DOHH2 (cell line): ENCODE measurements around the gene NLRP4.

Experiments
- CTCF ChIP-seq: fragments of 200-600 bp; sonication (generic); IDR thresholded peaks from one replicate; pipeline ENCODE4 v1.5.1; 2014; ENCODE audit warnings: antibody characterized with exemption, mild to moderate bottlenecking, low read depth, low read length; ENCODE audit not compliant: poor library complexity, severe bottlenecking
- EZH2phosphoT487 ChIP-seq: fragments of 200-600 bp; sonication (generic); IDR thresholded peaks from 2 replicates; pipeline ENCODE4 v1.6.1; 2017; ENCODE audit warnings: borderline replicate concordance, mild to moderate bottlenecking, antibody characterized with exemption, low read length, moderate library complexity, mixed read lengths

DNA sequence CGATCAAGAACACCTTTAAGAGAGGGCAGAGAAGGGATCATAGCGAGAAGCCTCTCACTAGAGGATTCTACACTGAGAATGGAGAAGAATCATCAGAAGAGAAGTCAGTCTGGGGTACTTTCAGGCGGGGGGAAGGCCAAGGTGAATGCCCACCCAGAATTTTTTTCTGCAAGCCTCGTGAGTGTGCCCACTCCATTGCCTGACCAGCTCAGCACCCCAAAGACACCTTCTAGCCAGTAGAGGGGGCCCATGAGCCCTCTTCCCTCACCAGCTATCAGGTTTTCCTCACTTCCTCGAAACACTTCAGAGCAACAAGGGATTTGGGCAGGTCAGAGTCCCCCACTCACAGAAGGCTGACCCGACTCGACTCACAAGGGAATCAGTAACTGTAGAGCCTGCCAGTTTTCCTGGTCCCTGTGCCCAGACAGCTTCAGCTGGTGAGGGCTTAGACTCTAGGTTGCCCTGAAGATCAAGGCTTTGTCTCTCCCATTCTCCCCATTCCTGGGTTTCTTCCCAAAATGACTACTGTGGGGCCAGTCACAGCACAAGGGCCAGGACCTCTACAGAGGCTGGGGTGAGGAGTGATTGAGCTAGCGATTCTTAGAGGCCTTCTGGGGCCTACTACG is 77.4 kb downstream of the NLRP4 start:
- TF ChIP-seq EZH2phosphoT487 (no peak), CTCF (peak; percentile 69)
